Activated T-cell treated with anti-CD3 and anti-CD28 coated beads, Interleukin-2, amount 50 U/mL, for 24 hours (primary cell): ENCODE measurements around the gene TMA7.
"Not testable (repeated sequence)": the region's sequence is repeated elsewhere in the genome, so short reads cannot be mapped to it uniquely, and the experiment has no call there.

Source experiments
- DNase-seq: peaks from one replicate; pipeline ENCODE4 v3.0.0-alpha.2; 2020
- H3K27ac Mint-ChIP-seq: 2 replicates; pipeline ENCODE4 v1.8.0; 2020; ENCODE audit warnings: mild to moderate bottlenecking, mixed read lengths
- H3K27me3 Mint-ChIP-seq: 2 replicates; pipeline ENCODE4 v1.8.0; 2020; ENCODE audit warnings: mixed read lengths
- H3K36me3 Mint-ChIP-seq: 2 replicates; pipeline ENCODE4 v1.8.0; 2020; ENCODE audit warnings: low read depth, mixed read lengths
- H3K4me1 Mint-ChIP-seq: 2 replicates; pipeline ENCODE4 v1.8.0; 2020; ENCODE audit warnings: low read depth, mixed read lengths
- H3K4me3 Mint-ChIP-seq: 2 replicates; pipeline ENCODE4 v1.8.0; 2020; ENCODE audit warnings: mild to moderate bottlenecking, moderate library complexity, mixed read lengths
- H3K9me3 Mint-ChIP-seq: 2 replicates; pipeline ENCODE4 v1.8.0; 2020; ENCODE audit warnings: mixed read lengths

Gene TMA7

GRCh38 chr3:48439820-48440589 is at the start of gene TMA7, which contains the start of gene CCDC51:
Gene TMA7 (plus strand): TSS chr3:48440257. CDS start chr3:48440297, 40 bp downstream.
Gene CCDC51 (minus strand): TSS chr3:48440119. CDS start chr3:48435128, 4,991 bp downstream.
- DNase-seq = peak; percentile 99
- peak within 1 kb of the TSS; percentile 97 for H3K27ac Mint-ChIP-seq
- H3K4me3 Mint-ChIP-seq = peak within 1 kb of the TSS; percentile 94
- no peaks in the 10 kb centered on the region for H3K9me3 Mint-ChIP-seq
- peaks cover 40% of the 10 kb centered on the region for H3K4me1 Mint-ChIP-seq
- H3K27me3 Mint-ChIP-seq = no peaks in the 10 kb centered on the region
- peaks cover 55% of the 10 kb centered on the region for H3K36me3 Mint-ChIP-seq

GRCh38 chr3:48394391-48394790 is 45.7 kb upstream of the TMA7 start:
- Mint-ChIP-seq H3K27ac (peak overlapping the region; percentile 45), H3K4me1 (peaks cover 8% of the 10 kb centered on the region), H3K27me3 (peaks cover 7% of the 10 kb centered on the region), H3K36me3 (no peaks in the 10 kb centered on the region), H3K9me3 (no peaks in the 10 kb centered on the region), H3K4me3 (no peak overlapping the region)
- DNase-seq = no peak

GRCh38 chr3:48395714-48396113 is 44.3 kb upstream of the TMA7 start:
- no peaks in the 10 kb centered on the region for H3K9me3 Mint-ChIP-seq
- H3K36me3 Mint-ChIP-seq = no peaks in the 10 kb centered on the region
- peaks cover 7% of the 10 kb centered on the region for H3K27me3 Mint-ChIP-seq

GRCh38 chr3:48397767-48398681 is 42.0 kb upstream of the TMA7 start:
- H3K27me3 Mint-ChIP-seq = peaks cover 3% of the 10 kb centered on the region
- no peaks in the 10 kb centered on the region for H3K36me3 Mint-ChIP-seq
- H3K4me3 Mint-ChIP-seq = no peak overlapping the region
- no peak overlapping the region for H3K27ac Mint-ChIP-seq
- no peaks in the 10 kb centered on the region for H3K9me3 Mint-ChIP-seq
- H3K4me1 Mint-ChIP-seq = peaks cover 8% of the 10 kb centered on the region
- no peak for DNase-seq

More at GRCh38 chr3:48395714-48396113, 44.3 kb upstream of the TMA7 start:
- no peak for DNase-seq
- H3K4me3 Mint-ChIP-seq = no peak overlapping the region
- no peak overlapping the region for H3K27ac Mint-ChIP-seq
- H3K4me1 Mint-ChIP-seq = peaks cover 8% of the 10 kb centered on the region

- Mint-ChIP-seq H3K36me3 (no peaks in the 10 kb centered on the region), H3K27me3 (no peaks in the 10 kb centered on the region), H3K4me3 (no peak overlapping the region), H3K4me1 (peaks cover 8% of the 10 kb centered on the region), H3K9me3 (no peaks in the 10 kb centered on the region), H3K27ac (no peak overlapping the region)
- no peak for DNase-seq
These were observed 41.2 kb upstream of the TMA7 start for GRCh38 chr3:48398701-48399386.

GRCh38 chr3:48399387-48400172 is 40.5 kb upstream of the TMA7 start:
- H3K27me3 Mint-ChIP-seq = no peaks in the 10 kb centered on the region
- peaks cover 3% of the 10 kb centered on the region for H3K4me1 Mint-ChIP-seq
- no peak overlapping the region for H3K27ac Mint-ChIP-seq
- no peaks in the 10 kb centered on the region for H3K9me3 Mint-ChIP-seq
- no peaks in the 10 kb centered on the region for H3K36me3 Mint-ChIP-seq
- H3K4me3 Mint-ChIP-seq = no peak overlapping the region
- no peak for DNase-seq

- Mint-ChIP-seq H3K36me3 (no peaks in the 10 kb centered on the region), H3K4me1 (no peaks in the 10 kb centered on the region), H3K27ac (no peak overlapping the region), H3K4me3 (no peak overlapping the region), H3K9me3 (no peaks in the 10 kb centered on the region), H3K27me3 (no peaks in the 10 kb centered on the region)
- DNase-seq = peak; percentile 60
These were observed 39.1 kb upstream of the TMA7 start for GRCh38 chr3:48400824-48401433.

- not testable (repeated sequence) for H3K4me3 Mint-ChIP-seq, H3K27me3 Mint-ChIP-seq, H3K9me3 Mint-ChIP-seq, DNase-seq, H3K36me3 Mint-ChIP-seq, H3K27ac Mint-ChIP-seq, H3K4me1 Mint-ChIP-seq
These were observed 38.6 kb upstream of the TMA7 start for GRCh38 chr3:48401434-48401901.

- no peak for DNase-seq
These were observed 37.8 kb upstream of the TMA7 start for GRCh38 chr3:48402281-48402732.

GRCh38 chr3:48402907-48403306 is 37.1 kb upstream of the TMA7 start:
- no peak for DNase-seq
- H3K27ac Mint-ChIP-seq = no peak overlapping the region
- no peak overlapping the region for H3K4me3 Mint-ChIP-seq
- H3K36me3 Mint-ChIP-seq = no peaks in the 10 kb centered on the region
- H3K9me3 Mint-ChIP-seq = no peaks in the 10 kb centered on the region
- H3K4me1 Mint-ChIP-seq = no peaks in the 10 kb centered on the region
- no peaks in the 10 kb centered on the region for H3K27me3 Mint-ChIP-seq

More at GRCh38 chr3:48402281-48402732, 37.8 kb upstream of the TMA7 start:
- Mint-ChIP-seq H3K36me3 (no peaks in the 10 kb centered on the region), H3K27me3 (no peaks in the 10 kb centered on the region), H3K27ac (no peak overlapping the region), H3K9me3 (no peaks in the 10 kb centered on the region), H3K4me3 (no peak overlapping the region), H3K4me1 (no peaks in the 10 kb centered on the region)

- peak; percentile 19 for DNase-seq
- no peak overlapping the region for H3K27ac Mint-ChIP-seq
- no peaks in the 10 kb centered on the region for H3K9me3 Mint-ChIP-seq
- H3K4me1 Mint-ChIP-seq = no peaks in the 10 kb centered on the region
- H3K27me3 Mint-ChIP-seq = no peaks in the 10 kb centered on the region
- H3K36me3 Mint-ChIP-seq = no peaks in the 10 kb centered on the region
- no peak overlapping the region for H3K4me3 Mint-ChIP-seq
These were observed 36.3 kb upstream of the TMA7 start for GRCh38 chr3:48403533-48404439.

- DNase-seq = peak; percentile 20
- Mint-ChIP-seq H3K36me3 (no peaks in the 10 kb centered on the region), H3K4me3 (no peak overlapping the region), H3K9me3 (no peaks in the 10 kb centered on the region), H3K27me3 (no peaks in the 10 kb centered on the region), H3K27ac (no peak overlapping the region), H3K4me1 (no peaks in the 10 kb centered on the region)
These were observed 35.4 kb upstream of the TMA7 start for GRCh38 chr3:48404440-48405342.
